ENCODE measurements around the gene C1orf105.

- TF ChIP-seq EZH2 (IDR thresholded peaks at IDR 0.05; ENCODE audit: low read length): no peak
- TF ChIP-seq, protein P1, sequence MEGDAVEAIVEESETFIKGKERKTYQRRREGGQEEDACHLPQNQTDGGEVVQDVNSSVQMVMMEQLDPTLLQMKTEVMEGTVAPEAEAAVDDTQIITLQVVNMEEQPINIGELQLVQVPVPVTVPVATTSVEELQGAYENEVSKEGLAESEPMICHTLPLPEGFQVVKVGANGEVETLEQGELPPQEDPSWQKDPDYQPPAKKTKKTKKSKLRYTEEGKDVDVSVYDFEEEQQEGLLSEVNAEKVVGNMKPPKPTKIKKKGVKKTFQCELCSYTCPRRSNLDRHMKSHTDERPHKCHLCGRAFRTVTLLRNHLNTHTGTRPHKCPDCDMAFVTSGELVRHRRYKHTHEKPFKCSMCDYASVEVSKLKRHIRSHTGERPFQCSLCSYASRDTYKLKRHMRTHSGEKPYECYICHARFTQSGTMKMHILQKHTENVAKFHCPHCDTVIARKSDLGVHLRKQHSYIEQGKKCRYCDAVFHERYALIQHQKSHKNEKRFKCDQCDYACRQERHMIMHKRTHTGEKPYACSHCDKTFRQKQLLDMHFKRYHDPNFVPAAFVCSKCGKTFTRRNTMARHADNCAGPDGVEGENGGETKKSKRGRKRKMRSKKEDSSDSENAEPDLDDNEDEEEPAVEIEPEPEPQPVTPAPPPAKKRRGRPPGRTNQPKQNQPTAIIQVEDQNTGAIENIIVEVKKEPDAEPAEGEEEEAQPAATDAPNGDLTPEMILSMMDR (optimal IDR thresholded peaks at IDR 0.05 in 1 of 3, IDR thresholded peaks at IDR 0.05 in 1 of 3, conservative IDR thresholded peaks at IDR 0.05 in 1 of 3; ENCODE audit: extremely low read depth in 1 of 3, insufficient read depth in 2 of 3, low read length in 3 of 3): no peak
These were observed 63.8 kb downstream of the C1orf105 start for GRCh38 chr1:172484252-172484651.

All from keratinocyte (primary cell).